GM19239 (cell line): ENCODE measurements around the gene ZNF638.
A peak's percentile ranks its signal among the peaks of the same experiment; 100 is the strongest.

Source experiments
- DNase-seq: peaks from one replicate; pipeline ENCODE4 v3.0.0; 2011; ENCODE audit warnings: low spot score; ENCODE audit not compliant: insufficient read length
- FAIRE-seq: peaks from 2 replicates; lab custom pipeline; 2011; peaks lifted over from hg19 to GRCh38; lab: Jason Lieb, UNC

ZNF638 gene

GRCh38 chr2:71333619-71334018 lies 2.0 kb downstream of the ZNF638 start:
- FAIRE-seq (no peak), DNase-seq (no peak)

DNA sequence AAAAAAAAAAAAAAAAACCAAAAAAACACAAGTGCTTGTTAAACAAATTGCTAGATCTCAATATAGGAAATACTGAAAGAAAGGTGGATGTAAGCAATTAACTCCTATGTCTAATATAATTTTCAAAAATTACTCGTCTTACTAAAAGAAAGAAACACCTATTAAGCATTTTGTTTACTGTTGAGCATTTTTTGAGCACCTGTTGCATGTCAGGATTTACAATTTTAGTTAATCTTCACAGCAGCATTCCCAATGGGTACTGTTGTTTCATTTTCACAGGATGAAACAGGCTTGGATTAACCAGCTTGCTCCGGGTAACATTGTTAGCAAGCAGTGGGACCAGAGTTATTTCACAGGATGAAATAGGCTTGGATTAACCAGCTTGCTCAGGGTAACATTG lies 4.8 kb downstream of the ZNF638 start:
- FAIRE-seq = no peak

DNA sequence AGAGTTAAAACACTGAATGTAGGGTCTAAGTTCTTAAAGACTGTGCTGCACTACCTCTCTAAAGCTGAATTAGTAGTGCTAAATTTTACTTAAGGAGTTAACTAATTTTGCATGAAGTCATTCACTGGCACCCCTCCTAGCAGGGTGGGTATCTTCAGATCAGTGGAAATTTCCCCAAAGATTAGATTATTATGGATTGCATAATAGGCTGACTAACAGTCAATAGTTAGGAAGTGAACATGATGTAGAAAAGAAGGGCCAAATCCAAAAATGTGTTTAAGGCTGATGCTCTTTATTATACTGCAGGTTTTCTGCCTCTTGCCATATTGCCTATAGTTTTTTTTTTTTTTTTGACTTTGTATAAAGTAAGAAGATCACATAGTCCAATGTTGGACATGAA lies 5.2 kb downstream of the ZNF638 start:
- FAIRE-seq (no peak), DNase-seq (no peak)

More for the DNA sequence above, 4.8 kb downstream of the ZNF638 start:
- DNase-seq = no peak

- no peak for DNase-seq
- no peak for FAIRE-seq
Observed at GRCh38 chr2:71337776-71338175, 6.2 kb downstream of the ZNF638 start.

- no peak for DNase-seq
- FAIRE-seq = no peak
Observed at GRCh38 chr2:71339685-71340084, 8.1 kb downstream of the ZNF638 start.

GRCh38 chr2:71340176-71340575 lies 8.6 kb downstream of the ZNF638 start:
- DNase-seq (no peak), FAIRE-seq (no peak)

DNA sequence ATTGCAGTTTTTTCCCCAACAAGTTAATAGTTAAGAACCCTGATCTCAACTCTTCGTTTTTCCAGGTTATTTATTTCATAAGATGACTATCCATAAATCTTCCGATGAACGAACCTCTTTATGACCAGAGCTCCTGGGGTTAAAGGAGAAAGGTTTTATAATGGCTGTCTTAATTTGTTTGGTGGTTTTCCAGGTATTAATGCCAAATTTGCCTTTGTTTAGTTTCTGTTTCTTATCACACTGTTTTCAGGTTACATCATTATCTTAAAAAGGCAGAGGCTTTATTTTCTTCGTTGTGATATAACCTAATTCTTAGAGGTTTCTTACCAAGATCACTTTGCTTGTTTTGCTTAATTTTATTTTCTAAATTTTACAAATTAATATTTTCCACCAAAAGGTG lies 10.1 kb downstream of the ZNF638 start:
- FAIRE-seq (no peak), DNase-seq (no peak)

DNA sequence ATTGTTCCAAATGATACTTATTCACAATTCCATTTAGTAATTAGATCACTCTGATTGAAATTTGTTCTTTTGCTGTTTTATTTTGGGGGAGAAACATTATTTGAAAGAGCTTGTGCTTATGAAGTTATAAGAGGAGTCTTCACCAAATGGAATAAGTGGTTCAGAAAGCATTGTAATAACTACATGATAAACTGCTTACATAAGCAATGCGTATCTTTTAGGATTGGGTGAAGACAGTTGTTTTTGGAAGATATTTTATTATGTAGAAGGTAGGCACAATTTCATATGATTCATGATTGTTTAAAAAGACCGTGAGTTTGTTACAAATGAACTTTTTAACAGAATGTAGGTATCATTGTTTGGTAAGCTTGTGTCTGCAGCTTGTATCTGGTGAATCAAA lies 14.5 kb downstream of the ZNF638 start:
- FAIRE-seq = no peak
- no peak for DNase-seq

GRCh38 chr2:71347517-71347916 lies 15.9 kb downstream of the ZNF638 start:
- DNase-seq = no peak
- no peak for FAIRE-seq

GRCh38 chr2:71348302-71348701 lies 16.7 kb downstream of the ZNF638 start:
- DNase-seq (no peak), FAIRE-seq (no peak)

DNA sequence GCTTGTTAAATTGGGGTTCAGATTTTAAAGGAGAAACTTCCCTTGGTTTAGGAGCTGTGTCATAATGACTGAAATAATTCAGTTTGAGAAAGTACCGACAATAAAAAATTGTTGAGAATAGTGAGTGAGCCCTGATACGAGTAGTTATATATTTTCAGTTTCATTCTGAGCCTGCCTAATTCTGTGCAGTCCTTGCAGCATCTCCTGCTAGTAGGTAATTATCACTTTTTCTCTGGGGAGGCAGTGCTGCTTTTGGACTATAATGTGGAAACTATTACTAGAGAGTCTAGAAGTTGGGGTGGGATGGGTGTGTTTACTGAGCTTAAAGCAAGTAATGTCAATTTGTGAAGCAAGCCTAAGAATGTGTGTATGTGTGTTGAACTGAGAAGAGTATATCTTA lies 21.7 kb downstream of the ZNF638 start:
- FAIRE-seq = no peak
- no peak for DNase-seq

GRCh38 chr2:71358931-71359671 lies 27.5 kb downstream of the ZNF638 start:
- FAIRE-seq = no peak
- no peak for DNase-seq

- DNase-seq = no peak
Observed at GRCh38 chr2:71360434-71360975, 28.9 kb downstream of the ZNF638 start.

GRCh38 chr2:71361631-71362030 lies 30.0 kb downstream of the ZNF638 start:
- DNase-seq = no peak
- peak; percentile 42 for FAIRE-seq

More at GRCh38 chr2:71360434-71360975, 28.9 kb downstream of the ZNF638 start:
- FAIRE-seq = no peak

DNA sequence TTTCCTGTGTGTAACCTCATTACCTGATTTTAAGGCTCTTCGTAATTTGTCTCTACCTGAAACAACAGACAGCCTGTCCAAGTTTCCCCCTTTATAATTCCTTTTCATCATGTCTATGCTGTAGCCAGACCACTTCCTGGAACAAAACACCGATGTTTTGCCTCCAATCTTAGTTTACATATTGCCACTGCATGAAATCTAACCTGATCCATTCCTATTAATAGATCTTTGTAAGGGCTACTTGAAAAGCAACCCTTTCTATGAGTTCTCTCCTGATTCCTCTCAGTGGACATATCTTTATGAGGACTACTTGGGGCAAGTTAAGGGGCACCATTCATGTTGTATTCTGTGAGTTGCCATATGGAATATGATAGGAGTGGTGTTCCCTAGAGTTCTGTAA lies 30.9 kb downstream of the ZNF638 start:
- FAIRE-seq (no peak), DNase-seq (no peak)

DNA sequence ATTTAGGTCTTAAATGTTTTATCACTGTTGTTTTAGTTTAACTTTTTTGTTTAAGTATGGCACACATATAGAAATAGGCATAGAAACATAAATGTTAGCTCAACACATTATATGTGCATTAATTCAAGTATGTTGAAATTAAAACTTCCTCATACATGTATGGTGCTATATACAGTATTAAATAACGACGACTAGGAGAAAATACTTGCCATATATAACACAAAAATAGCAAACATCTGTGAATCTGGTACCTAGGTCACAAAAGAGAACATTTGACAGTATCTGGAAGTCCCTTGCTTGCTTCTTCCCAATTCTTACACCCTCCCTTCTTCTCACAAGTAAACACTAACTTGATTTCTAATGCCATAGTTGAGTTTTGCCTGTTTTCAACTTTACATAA lies 38.4 kb downstream of the ZNF638 start:
- FAIRE-seq = no peak

GRCh38 chr2:71372042-71372441 lies 40.5 kb downstream of the ZNF638 start:
- DNase-seq = no peak
- no peak for FAIRE-seq

More for the DNA sequence above, 38.4 kb downstream of the ZNF638 start:
- no peak for DNase-seq

GRCh38 chr2:71379086-71379485 lies 47.5 kb downstream of the ZNF638 start:
- FAIRE-seq = no peak
- no peak for DNase-seq

- no peak for DNase-seq
- no peak for FAIRE-seq
Observed at GRCh38 chr2:71380665-71381064, 49.1 kb downstream of the ZNF638 start.

GRCh38 chr2:71385012-71385411 lies 53.4 kb downstream of the ZNF638 start:
- FAIRE-seq (no peak), DNase-seq (no peak)

- peak; percentile 18 for FAIRE-seq
- DNase-seq = no peak
Observed at GRCh38 chr2:71388214-71388613, 56.6 kb downstream of the ZNF638 start.
